Vagina (tissue), 2 donors: ENCODE results near the gene TBXA2R. TPM values are rescaled to one million over a fixed set of nuclear protein-coding genes. Genes with fewer than 3 reads are reported as not detected.

Source experiments
- DNase-seq, 2 donors: peaks; one replicate each; pipeline ENCODE4 v3.0.0-alpha.2; 2017; ENCODE audit errors: extremely low spot score in 2 of 2
- H3K27ac ChIP-seq: fragments of 200-600 bp; sonication (generic); one replicate; pipeline ENCODE4 v1.5.1; 2019
- H3K27me3 ChIP-seq: fragments of 200-600 bp; sonication (generic); one replicate; pipeline ENCODE4 v1.5.1; 2019
- H3K36me3 ChIP-seq, 2 donors: fragments of 200-600 bp; sonication (generic); one replicate each; pipeline ENCODE4 v1.5.1; 2017 to 2019
- H3K4me1 ChIP-seq: fragments of 200-600 bp; sonication (generic); one replicate; pipeline ENCODE4 v1.5.1; 2019
- H3K4me3 ChIP-seq, 2 donors: fragments of 200-600 bp; sonication (generic); 1 replicate in 1 of 2; 2 replicates in 1 of 2; pipeline ENCODE4 v1.5.1; 2016 to 2019
- H3K9me3 ChIP-seq: fragments of 200-600 bp; sonication (generic); one replicate; pipeline ENCODE4 v1.5.1; 2019
- POLR2A ChIP-seq, 2 donors: fragments of 450-650 bp; IDR thresholded peaks; one replicate each; pipeline ENCODE4 v1.6.1; 2017; ENCODE audit warnings: antibody characterized with exemption in 2 of 2, mild to moderate bottlenecking in 2 of 2, moderate library complexity in 2 of 2
- POLR2AphosphoS5 ChIP-seq, 2 donors: sonication (generic); formaldehyde crosslinking; IDR thresholded peaks; one replicate each; pipeline ENCODE4 v1.9.0; 2017; ENCODE audit warnings: antibody characterized with exemption in 2 of 2, mild to moderate bottlenecking in 2 of 2, low read depth in 1 of 2; ENCODE audit not compliant: insufficient read depth in 1 of 2
- intact Hi-C: fragments of 100-400 bp; cut with DNase I; formaldehyde crosslinking; loops from one replicate; pipeline ENCODE4 v1.15.1; 2023
- total RNA-seq: library from RNA; depleted of rRNA; stranded (reverse); fragments of >200 nt; gene quantifications from one replicate; pipeline ENCODE4 v1.2.3, GENCODE V29; 2016
- TF ChIP-seq, protein P1 (sequence below), 3 experiments: fragments of 450-650 bp in 2 of 3; fragments of 200-600 bp in 1 of 3; sonication (generic) in 1 of 3; IDR thresholded peaks; one replicate each; pipeline ENCODE4 v1.5.1; 2017 to 2019; ENCODE audit warnings: antibody characterized with exemption in 3 of 3, mild to moderate bottlenecking in 2 of 3, moderate library complexity in 2 of 3

The TBXA2R gene
- total RNA-seq = 1.7 TPM

DNA sequence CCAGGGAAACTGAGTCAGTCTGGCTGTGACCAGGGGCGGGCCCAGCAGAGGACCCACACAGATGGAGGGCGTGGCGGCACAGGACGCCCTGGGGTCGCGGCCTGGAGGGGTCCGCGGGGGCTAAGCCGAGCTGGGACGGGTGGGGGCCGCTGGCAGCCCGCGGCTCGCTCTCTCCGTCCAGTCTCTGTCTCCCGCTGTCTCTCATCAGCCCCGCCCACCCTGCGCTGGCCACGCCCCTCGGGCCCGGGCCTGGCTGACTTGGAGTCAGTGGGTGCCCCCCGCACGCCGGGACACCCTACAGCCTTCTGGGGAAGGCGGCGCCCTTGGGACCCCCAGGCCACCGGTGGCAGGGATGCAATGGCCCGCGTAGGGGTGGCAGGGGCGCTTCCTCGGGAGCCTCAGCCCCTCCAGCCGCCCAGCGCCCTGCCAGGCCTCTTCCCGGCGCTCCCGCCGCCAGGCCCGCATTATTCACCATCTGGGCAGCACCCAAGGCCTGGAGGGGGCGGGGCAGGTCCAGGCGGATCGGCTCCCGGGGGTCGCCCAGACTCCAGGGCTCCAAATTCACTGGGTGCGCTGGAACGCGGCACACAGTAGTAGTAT is at the start of gene TBXA2R:
TBXA2R (minus strand) TSS at position 186 of the 600 bp plus-strand sequence. CDS start 6,241 bp downstream, outside the sequence.
- no peak for DNase-seq
- peak within 1 kb of the TSS; percentile 80 for H3K27ac ChIP-seq
- H3K9me3 ChIP-seq = no peaks in the 10 kb centered on the region
- H3K4me3 ChIP-seq = peak within 1 kb of the TSS; percentile 49 to 62
- no peaks in the 10 kb centered on the region for H3K27me3 ChIP-seq
- peak in 1 of 2 donors; percentile 35 for TF ChIP-seq POLR2A (IDR thresholded peaks at IDR 0.05)
- TF ChIP-seq, protein P1, sequence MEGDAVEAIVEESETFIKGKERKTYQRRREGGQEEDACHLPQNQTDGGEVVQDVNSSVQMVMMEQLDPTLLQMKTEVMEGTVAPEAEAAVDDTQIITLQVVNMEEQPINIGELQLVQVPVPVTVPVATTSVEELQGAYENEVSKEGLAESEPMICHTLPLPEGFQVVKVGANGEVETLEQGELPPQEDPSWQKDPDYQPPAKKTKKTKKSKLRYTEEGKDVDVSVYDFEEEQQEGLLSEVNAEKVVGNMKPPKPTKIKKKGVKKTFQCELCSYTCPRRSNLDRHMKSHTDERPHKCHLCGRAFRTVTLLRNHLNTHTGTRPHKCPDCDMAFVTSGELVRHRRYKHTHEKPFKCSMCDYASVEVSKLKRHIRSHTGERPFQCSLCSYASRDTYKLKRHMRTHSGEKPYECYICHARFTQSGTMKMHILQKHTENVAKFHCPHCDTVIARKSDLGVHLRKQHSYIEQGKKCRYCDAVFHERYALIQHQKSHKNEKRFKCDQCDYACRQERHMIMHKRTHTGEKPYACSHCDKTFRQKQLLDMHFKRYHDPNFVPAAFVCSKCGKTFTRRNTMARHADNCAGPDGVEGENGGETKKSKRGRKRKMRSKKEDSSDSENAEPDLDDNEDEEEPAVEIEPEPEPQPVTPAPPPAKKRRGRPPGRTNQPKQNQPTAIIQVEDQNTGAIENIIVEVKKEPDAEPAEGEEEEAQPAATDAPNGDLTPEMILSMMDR (IDR thresholded peaks at IDR 0.05) = no peak
- peak in 1 of 2 donors; percentile 89 for TF ChIP-seq POLR2AphosphoS5 (IDR thresholded peaks at IDR 0.05; ENCODE audit: insufficient read depth in 1 of 2, low read depth in 1 of 2)
- peaks cover 55% of the 10 kb centered on the region for H3K4me1 ChIP-seq
- peaks cover 0 to 12% of the 10 kb centered on the region in 2 donors for H3K36me3 ChIP-seq
- intact Hi-C loops = no loop called here

DNA sequence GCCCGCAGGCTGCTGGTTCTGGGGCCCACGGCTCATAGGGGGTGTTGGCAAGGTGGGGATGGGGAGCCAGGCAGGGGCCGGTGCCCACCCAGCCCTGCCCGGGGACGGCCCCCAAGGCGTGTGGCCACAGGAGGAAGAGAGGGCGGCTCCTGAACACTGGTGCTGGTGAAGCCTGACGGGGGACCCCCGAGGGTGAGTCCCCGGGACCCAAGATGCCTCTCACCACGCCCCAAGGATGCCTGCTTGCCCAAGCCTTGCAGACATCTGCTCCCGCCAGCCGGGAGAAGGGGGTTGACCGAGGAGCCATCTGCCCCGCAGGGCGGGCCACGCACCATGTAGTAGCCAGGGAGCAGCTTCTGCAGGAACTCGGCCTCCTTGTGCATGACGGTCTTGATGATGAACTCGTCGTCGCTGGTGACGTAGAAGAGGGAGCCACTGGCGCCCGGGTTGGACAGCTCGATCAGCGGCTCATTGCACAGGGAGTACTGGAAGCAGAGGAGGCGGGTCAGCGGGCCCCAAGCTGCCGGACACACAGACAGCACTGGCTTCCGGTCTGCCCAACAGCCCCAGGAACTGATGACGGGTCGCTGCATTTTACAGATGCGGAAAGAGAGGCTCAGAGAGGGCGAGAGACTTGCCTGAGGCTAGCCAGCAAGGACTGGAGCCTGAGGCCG is 49.5 kb upstream of the TBXA2R start:
- intact Hi-C loops = no loop called here
- peaks cover 0 to 64% of the 10 kb centered on the region in 2 donors for H3K36me3 ChIP-seq
- no peak for DNase-seq

DNA sequence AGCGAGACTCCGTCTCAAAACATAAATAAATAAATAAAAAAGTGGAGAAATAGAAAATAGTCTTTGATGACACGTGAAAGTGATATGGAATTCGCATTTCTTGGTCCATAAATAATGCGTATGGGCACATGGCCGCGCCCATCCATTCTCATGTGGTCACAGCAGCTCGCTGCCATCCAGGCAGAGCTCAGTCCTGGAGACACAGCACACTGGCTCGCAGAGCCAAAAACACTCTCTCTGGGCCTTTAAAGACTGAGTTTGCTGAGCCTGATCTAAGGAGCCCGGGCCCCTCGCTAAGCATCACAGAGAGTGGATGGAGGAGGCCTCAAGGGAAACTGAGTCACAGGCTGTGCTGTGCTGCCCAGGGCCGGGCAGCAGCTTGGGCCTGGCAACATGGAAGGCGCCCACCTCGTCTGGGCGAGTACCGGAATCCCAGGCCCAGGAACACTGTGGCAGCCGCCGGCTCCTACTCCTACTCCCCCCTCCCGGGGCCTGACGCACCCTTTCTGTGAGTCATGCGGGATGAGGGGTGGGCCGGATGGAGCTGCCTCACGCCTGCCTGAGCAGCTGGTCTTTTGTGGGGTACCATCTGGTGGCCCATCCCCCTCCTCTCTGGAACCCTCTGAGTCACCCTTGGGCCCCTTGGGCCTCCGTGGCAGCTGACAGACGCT is 48.9 kb upstream of the TBXA2R start:
- Histone ChIP-seq H3K27ac (peak overlapping the region; percentile 68), H3K36me3 (peaks cover 0 to 64% of the 10 kb centered on the region in 2 donors), H3K4me1 (peaks cover 11% of the 10 kb centered on the region), H3K9me3 (no peaks in the 10 kb centered on the region), H3K27me3 (no peaks in the 10 kb centered on the region), H3K4me3 (no peak overlapping the region)
- TF ChIP-seq POLR2AphosphoS5 (IDR thresholded peaks at IDR 0.05; ENCODE audit: insufficient read depth in 1 of 2, low read depth in 1 of 2) (peak in 1 of 2 donors; percentile 73), POLR2A (IDR thresholded peaks at IDR 0.05) (no peak)
- TF ChIP-seq, protein P1 (IDR thresholded peaks at IDR 0.05) = no peak
- intact Hi-C loops = no loop called here
- DNase-seq = no peak

More for the DNA sequence above, 49.5 kb upstream of the TBXA2R start:
- TF ChIP-seq, protein P1 (IDR thresholded peaks at IDR 0.05) = no peak
- TF ChIP-seq POLR2A (IDR thresholded peaks at IDR 0.05) (no peak), POLR2AphosphoS5 (IDR thresholded peaks at IDR 0.05; ENCODE audit: insufficient read depth in 1 of 2, low read depth in 1 of 2) (peak in 1 of 2 donors; percentile 43)
- H3K27me3 ChIP-seq = no peaks in the 10 kb centered on the region
- H3K27ac ChIP-seq = peak overlapping the region; percentile 68
- no peak overlapping the region for H3K4me3 ChIP-seq
- H3K4me1 ChIP-seq = peaks cover 11% of the 10 kb centered on the region
- H3K9me3 ChIP-seq = no peaks in the 10 kb centered on the region

DNA sequence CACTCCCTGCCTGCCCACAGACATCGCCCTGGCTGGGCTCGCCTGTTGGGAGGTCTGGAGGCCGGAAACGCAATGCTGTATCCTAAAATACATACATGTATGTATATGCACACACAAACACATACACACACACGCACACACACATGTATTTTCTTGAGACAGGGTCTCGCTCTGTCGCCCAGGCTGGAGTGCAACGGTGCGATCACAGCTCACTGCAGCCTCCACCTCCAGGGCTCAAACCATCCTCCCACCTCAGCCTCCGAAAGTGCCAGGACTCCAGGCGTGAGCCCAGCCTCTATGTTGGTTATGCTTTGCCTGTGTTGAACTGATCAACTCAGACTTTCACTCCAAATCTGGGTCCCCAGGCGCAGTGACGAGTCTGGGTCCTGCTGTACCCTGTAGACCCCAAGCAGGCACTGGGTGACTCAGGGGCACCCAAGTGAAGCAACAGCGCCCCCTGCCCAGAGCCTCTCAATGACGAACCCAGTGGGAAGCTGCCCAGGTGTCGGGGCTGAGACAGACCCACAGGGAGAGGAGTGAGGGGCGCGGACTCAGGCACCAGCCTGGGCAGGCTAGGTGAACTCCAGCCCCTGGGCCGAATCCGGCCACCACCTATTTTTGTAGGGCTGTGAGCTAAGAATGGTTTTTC is 47.3 kb upstream of the TBXA2R start:
- H3K4me1 ChIP-seq = peaks cover 11% of the 10 kb centered on the region
- H3K27ac ChIP-seq = no peak overlapping the region
- H3K27me3 ChIP-seq = no peaks in the 10 kb centered on the region
- H3K4me3 ChIP-seq = no peak overlapping the region
- no peak for TF ChIP-seq POLR2A (IDR thresholded peaks at IDR 0.05)
- TF ChIP-seq, protein P1 (IDR thresholded peaks at IDR 0.05) = no peak
- TF ChIP-seq POLR2AphosphoS5 (IDR thresholded peaks at IDR 0.05; ENCODE audit: insufficient read depth in 1 of 2, low read depth in 1 of 2) = no peak
- no peaks in the 10 kb centered on the region for H3K9me3 ChIP-seq
- peaks cover 0 to 60% of the 10 kb centered on the region in 2 donors for H3K36me3 ChIP-seq
- DNase-seq = no peak
- intact Hi-C loops = no loop called here
